Measurements from ENCODE around the gene BNIP2.

- TF ChIP-seq ZNF549 (tag by site-specific recombination; IDR thresholded peaks at IDR 0.05) (no peak), ATF2 (tag by site-specific recombination; IDR thresholded peaks at IDR 0.05; ENCODE audit: low read depth) (no peak), CTCF (tag by site-specific recombination; IDR thresholded peaks at IDR 0.05) (no peak), KLF9 (tag by site-specific recombination; IDR thresholded peaks at IDR 0.05; ENCODE audit: low read depth) (no peak), ZNF311 (tag by site-specific recombination; IDR thresholded peaks at IDR 0.05; ENCODE audit: borderline replicate concordance) (no peak), ZNF16 (tag by site-specific recombination; IDR thresholded peaks at IDR 0.05; ENCODE audit: low read depth) (no peak), ZNF600 (tag by site-specific recombination; IDR thresholded peaks at IDR 0.05) (no peak), ZNF133 (tag by site-specific recombination; IDR thresholded peaks at IDR 0.05) (no peak), ZNF555 (tag by site-specific recombination; conservative IDR thresholded peaks at IDR 0.05) (no peak), ZNF155 (tag by site-specific recombination; IDR thresholded peaks at IDR 0.05) (no peak), ZFP37 (tag by site-specific recombination; IDR thresholded peaks at IDR 0.05) (no peak), ZNF639 (tag by site-specific recombination; IDR thresholded peaks at IDR 0.05) (no peak)
These were observed 10.9 kb downstream of the BNIP2 start for GRCh38 chr15:59678172-59678571.

Data from HEK293 (cell line).